ENCODE data around the gene PXDC1.
"Not testable (repeated sequence)": the region's sequence is repeated elsewhere in the genome, so short reads cannot be mapped to it uniquely, and the experiment has no call there.

Gene PXDC1

GRCh38 chr6:3762359-3762758 lies 10.8 kb upstream of the PXDC1 start:
- no peak for DNase-seq

GRCh38 chr6:3761989-3762270 lies 10.4 kb upstream of the PXDC1 start:
- DNase-seq, result no peak

- DNase-seq, result no peak
Observed at GRCh38 chr6:3759646-3760232, 8.2 kb upstream of the PXDC1 start.

DNA sequence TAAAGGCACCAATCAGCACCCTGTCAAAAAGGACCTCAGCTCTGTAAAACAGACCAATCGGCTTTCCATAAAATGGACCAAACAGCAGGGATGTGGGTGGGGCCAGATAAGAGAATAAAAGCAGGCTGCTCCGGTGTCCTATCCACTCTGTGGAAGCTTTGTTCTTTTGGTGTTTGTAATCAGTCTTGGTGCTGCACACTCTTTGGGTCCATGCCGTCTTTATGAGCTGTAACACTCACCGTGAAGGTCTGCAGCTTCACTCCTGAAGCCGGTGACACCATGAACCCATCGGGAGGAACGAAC lies 7.3 kb upstream of the PXDC1 start:
- no peak for DNase-seq

- DNase-seq, result not testable (repeated sequence)
Observed at GRCh38 chr6:3757998-3758841, 6.7 kb upstream of the PXDC1 start.

- DNase-seq, result no peak
Observed at GRCh38 chr6:3757241-3757641, 5.7 kb upstream of the PXDC1 start.

- no peak for DNase-seq
Observed at GRCh38 chr6:3756546-3756945, 5.0 kb upstream of the PXDC1 start.

GRCh38 chr6:3755637-3756545 lies 4.4 kb upstream of the PXDC1 start:
- DNase-seq, result no peak

DNA sequence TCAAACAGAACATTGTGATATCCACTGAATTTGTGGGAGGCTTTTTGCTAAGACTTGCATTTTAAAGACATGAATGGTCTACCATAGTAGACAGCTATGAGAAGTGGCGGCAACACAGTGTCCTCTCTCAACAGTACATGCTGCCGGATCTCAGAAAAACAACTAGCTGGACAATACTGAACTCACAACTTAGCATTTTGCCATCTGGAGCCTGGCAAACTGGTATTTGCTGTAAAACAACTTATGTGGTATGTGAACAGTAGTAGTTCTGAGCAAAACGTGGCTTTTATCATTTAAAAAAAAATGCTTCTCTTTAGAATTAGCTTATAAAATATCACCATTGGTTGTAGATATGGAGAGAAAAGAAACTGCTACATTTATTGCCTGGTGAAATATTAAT lies 3.3 kb upstream of the PXDC1 start:
- DNase-seq, result no peak

DNA sequence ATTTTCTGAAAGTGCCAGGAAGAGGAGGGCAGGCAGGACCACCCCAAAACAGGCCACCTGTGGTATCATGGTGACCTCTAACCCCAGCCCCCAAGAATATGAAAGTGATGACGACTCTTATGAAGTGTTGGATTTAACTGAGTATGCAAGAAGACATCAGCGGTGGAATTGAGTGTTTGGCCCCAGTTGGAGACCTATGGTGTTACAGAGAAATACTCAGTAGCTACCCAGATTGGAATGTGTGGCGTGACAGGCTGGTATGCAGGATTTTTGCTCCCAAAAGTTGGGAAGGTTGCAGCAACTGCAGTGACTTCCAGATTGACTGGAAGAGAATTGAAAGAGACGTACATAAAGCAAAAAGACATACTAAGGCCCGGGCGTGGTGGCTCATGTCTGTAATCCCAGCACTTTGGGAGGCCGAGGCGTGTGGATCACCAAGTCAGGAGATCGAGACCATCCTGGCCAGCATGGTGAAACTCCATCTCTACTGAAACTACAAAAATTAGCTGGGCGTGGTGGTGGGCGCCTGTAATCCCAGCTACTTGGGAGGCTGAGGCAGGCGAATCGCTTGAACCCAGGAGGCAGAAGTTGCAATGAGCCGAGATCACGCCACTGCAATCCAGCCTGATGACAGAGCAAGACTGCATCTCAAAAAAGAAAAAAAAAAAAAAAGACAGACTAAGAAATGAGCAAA lies 2.7 kb upstream of the PXDC1 start:
- DNase-seq, result not testable (repeated sequence)

- no peak for DNase-seq
Observed at GRCh38 chr6:3753228-3753835, 1.8 kb upstream of the PXDC1 start.

- no peak for DNase-seq
Observed at GRCh38 chr6:3752531-3753227, 1.2 kb upstream of the PXDC1 start.

DNA sequence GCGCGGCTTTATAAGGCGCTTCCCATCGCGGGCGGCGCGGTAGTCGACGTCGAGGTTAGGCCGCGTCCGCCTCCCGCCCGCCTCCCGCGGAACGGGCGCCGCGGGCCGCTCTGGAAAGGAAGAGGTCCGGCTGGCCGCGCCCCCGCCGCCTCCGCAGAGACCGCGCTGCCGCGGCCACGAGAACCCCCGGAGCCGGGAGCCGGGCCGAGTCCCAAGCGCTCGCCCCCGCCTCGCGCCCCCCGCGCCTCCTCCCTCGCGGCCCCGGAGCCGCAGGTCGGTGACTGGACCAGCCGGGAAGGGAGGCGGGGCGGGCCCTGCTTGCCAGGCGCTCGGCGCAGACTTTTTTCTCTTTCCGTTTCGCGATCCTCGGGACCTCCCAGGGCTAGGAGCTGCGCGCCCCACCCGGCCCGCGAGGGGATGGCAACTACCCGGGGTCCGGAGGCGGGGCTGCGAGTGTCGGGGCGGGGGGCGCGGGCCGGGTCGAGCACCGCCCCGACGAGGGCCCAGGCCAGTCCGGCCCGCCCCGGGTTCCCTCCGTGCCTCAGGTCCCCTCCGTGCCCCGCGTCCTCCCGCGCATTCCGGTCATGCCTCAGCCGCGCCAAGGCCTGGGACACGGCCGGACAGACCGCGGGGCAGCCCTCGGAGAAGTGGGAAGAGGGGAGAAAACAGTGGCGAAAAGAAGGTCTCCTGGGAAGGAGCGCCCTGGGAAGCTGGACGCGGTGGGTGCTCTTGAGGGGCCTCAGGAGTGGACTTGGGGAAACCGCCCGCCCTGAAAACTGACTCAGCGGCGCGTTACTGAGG lies 417 bp upstream of the PXDC1 start:
- DNase-seq, result peak; percentile 82

DNA sequence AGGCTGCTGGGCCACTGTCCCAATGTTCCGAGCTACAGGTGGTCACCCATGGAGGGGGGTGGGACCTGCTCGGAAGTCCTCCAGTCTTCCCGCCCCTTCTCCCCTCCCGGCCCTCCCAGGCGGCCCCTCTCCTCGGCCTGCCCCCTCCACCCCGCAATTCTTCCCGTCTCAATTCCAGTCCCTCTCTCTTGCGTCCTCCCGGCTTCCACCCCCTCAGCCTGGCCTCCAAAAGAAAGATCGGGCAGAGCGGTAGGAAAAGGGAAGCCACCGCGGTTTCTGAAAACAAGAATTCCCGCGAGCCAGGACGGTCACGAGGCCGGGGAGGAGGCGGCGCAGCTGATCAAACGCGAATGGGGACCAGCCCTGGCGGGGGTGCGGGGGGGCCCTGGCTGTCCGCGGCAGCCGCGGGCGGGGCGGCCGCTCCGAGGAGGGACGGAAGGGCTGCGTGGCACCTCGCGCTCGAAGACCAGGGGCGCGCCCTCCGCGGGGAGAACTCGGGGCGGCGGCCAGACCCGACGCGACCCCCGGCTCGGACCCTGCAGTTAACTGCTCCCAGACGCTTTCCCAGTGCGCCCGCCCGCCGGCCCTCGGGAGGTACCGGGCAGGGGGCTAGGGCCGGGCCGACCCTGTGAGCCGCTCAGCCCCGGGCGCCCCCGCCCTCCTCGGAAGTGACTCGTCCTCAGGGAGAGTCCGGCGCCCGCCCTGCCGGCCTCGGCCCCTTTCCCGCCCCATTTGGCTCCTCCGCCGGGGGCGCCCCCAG lies 1.0 kb downstream of the PXDC1 start:
- DNase-seq, result no peak

DNA sequence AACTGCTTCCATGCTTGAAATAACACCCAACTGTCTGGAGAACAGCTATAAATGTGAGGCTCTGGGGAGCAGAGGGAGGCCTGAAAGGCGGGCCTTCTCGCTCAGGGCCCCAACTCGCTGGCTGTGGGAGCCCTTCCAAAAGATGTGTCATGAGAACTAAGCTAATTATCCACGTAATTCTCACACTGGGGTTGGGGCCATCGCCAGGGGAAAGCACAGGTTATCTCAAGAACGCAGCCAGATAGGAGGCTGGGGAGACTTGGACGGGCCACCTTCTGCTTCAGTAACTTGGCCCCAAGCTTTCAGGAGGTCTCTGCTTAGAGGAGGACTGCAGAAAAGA lies 1.6 kb downstream of the PXDC1 start:
- DNase-seq, result no peak

GRCh38 chr6:3749067-3749841 lies 2.3 kb downstream of the PXDC1 start:
- DNase-seq, result no peak

DNA sequence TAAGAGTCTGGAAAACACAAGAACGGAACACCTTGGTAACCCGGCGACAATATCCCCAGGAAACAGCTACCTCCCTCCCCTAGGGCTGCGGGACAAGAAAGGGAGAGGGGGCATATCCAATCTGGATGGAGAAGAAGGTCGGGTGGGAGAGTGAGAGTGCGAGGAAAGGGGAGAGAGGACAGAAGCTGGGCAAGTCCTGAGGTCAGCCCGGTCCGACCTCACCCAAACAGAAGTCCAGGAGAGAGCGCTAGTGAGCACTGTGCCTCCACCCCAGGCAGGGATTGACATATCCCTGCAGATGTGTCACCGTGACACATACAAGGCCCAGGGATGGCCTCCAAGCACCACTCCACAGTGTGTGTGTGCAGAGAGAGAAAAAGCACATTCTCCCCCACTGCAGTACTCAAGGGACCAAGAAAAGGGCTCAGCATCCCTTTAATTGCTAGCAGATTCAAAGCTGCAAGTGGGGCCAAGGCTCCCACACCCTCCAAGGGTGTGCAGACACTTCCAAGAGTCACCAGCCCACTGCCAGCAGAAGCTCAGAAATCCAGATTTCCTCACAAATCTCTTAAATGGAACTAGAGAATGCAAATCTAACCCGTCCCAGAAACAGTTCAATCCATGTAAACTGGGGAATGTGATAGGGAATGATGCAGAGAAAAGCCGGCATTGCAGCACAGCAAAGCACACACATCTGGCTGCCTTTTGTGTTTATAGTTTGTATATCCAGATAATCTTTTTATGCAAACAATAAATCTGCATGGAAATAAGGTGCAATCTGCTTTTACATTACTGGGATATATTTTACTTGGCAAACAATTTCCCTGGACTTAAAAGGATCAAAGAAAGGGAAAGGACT lies 3.1 kb downstream of the PXDC1 start:
- DNase-seq, result peak; percentile 67

DNA sequence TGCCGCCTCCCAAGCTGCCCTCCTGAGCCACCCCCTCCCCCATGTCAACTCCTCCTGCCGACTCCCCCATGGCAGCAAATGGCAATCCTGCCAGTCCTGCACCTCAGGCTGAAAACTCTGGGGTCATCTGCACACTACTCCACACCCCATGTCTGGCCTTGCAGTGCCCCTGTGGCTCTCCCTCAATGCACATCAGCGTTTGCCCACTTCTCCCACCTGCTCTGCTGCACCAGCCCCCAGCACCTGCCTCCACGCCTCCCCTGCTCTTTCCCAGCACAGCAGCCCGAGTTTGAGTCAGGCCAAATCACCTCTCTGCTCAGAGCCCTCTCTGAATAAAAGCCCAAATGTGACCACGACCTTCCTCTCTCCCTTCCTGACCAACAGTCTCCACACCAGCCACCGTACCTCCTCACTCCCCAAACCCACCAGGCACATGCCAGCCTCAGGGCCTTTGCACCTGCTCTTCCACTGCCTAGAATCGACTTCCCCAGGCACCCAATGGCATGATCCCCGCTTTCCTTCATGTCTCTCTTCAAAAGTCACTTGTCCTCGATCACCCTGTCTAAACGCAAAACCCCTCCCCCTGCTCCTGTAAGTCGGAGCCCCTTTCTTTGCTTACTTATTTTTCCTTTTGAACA lies 4.3 kb downstream of the PXDC1 start:
- no peak for DNase-seq

All from activated CD8-positive, alpha-beta memory T cell treated with anti-CD3 and anti-CD28 coated beads, Interleukin-2, amount 50 U/mL, for 48 hours (primary cell).